Stimulated activated CD8-positive, alpha-beta memory T cell treated with anti-CD3 and anti-CD28 coated beads, Interleukin-15, amount 100 ng/mL, for 24 hours (primary cell): ENCODE results near the gene LHX3.

Experiments
- DNase-seq: peaks from one replicate; pipeline ENCODE4 v3.0.0-alpha.2; 2020; ENCODE audit warnings: low read depth

Gene LHX3

DNA sequence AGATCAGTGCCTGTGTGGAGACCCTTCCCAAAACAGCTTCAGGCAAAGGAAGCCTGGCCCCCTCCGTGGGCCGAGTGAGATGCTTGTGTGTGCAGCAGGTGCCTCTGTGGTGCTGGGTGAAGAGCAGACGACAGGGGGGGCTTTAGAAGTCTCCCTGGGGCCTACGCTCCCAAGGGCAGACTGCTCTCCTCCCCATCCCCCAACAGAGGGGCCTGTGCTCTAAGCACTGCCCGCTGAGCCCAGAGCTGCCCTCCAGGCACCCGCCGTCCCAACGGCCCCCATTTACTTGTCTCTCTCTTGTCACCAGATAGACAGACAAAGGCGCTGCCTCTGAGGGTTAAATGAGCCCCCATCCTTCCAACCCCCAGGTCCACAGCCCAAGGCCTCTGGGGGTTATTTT lies 2.7 kb upstream of the LHX3 start:
- DNase-seq: no peak

DNA sequence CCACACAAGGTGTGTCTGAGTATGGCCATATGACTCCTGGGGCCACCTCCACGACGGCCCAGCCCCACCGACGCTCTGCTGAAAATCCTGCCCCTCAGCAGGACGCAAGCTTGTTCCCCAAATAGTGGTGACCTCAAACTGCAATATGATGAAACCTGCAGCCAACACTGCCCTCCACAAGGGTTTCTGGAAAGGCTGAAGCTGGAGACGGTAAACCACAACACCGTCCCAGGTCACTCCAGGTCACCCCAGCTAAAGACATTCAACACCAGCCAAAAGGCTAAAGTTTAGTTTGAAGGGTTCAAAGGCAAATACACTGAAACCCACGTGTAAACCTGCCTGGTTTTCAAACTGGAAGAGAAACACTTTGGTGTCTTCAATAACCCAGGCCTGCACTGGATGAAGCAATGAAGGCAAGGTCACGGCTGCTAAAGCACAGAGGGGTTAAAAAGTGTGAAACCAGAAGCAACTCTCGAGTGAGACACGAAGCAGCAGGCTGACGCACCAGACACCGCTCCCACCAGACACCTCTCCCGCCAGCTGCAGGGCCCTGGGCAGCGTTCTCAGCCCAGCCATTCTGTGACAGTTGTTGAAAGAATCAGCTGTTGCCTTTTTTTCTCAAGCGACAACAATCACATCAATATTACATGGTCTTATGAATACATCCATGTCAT lies 1.8 kb upstream of the LHX3 start:
- no peak for DNase-seq

DNA sequence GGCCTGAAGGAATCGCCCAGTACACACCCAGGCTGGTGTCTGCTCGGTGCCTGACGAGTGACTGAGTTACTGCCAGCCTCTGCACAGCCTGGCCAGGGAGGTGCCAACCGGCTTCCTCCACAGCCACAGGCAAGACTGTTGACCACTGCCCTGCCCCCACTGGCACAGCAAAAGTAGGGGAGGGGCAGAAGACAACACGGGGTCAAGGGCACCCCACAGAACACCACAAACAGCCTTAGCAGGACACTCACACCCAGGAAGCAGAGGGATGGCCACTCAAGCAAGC lies 722 bp upstream of the LHX3 start:
- DNase-seq: no peak

DNA sequence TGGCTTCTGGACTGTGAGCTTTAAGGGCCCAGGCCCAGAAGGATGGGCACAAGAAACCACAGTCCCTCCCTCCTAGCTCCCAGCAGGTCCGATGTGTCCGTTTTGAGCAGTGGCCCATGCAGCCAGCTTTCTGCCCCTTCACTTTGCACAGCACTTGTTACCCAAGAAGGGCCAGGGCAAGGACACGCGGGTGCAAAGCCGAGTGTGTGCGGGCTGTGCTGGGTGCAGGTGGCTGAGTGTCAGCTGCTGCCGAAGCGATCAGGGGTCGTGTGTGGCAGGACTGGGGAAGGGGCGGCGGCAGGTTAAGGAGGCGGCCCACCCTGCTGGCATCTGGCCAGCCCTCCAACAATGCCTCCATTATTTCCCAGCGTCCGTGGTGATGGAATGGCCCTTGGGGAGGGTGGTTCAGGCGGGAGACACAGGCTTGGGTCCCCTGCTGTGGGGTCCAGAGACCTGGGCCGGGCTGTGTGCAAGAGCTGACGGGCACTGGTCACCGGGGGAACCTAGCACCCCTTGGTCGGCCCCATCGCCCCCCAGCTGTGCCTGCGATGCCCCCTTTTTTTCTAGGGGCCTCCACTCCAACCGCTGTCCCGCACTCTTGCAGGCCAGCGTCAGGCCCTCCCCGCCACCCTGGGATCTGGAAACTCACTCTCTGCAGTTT lies 653 bp downstream of the LHX3 start:
- DNase-seq: no peak

DNA sequence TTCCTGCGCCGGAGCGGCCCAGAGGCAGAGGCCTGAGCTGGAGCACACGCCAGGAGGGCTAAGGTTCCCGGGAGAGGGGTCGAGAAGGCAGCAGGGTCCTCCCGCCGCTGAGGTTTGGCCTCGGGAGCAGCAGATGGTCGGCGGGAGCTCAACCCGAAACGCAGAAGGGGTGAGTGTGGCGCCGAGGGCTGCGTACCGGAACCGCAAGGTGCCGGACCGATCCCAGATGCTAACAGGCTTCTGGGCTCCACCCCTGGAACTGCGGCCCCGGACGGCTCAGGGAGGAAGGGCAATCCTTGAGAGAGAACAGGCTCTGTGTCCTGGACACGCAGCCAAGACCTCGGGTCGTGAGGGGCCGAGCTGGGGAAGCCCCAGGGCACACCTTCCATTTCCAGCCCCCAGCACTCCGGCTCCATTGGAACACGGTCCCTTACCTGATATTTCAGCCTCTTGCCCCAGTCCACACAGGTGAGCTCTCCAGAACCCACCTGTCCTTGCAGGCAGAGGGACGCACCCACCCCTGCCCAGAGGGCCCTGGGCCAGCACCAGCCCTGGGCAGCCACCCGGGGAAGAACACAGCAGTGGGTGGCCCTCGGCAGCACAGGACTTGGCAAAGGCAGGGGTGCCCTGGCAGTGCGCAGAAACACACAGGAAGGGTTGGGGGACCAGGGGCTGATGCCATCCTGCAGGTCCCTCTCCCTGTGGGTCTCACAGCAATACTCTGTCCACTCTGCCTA lies 1.4 kb downstream of the LHX3 start:
- DNase-seq: no peak

DNA sequence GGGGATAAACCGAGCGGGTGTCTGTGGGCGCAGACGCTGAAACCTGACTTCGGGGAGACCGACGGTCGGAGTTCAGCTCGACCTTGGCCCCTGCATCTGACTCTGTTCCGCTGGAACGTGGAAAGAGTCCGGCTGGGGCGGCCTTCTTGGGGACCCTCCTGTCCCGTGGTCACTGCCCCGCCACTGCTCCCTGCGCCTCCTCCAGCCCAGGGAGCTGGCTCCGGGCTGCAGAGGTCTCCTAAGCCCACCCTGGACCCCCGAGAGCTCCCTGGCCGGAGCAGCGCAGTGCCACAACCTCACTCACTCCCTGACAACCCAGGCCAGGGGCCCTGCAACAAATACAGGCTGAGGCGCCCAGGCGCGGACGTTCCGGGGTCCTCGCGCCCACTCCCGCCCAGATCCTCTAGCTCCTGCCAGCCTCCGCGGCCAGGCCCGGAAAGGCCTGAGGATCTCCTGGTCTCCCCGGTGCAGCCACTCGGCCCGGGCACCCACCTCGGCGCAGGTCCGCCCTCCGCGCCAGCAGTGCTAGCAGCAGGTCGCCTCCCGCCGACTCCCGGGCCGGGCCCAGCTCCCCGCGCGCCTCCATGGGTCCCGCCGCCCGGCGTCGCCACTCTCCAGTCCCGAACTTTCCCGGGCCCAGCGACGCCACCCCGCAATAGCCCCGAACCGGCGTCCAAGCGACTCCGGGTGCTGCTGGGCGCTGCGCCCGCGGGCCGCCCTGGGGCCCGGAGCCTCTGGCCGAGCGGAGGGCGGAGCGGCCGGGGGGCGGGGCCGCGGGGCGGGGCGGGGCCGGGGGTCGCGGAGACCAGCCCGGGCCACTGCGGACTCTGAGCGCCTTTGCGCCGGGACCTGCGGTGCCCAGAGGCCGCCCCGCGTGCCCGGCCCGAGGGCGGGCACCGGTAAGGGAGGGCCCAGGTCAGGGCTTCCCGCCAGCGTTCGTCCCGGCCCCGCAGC lies 2.2 kb downstream of the LHX3 start:
- DNase-seq: no peak

DNA sequence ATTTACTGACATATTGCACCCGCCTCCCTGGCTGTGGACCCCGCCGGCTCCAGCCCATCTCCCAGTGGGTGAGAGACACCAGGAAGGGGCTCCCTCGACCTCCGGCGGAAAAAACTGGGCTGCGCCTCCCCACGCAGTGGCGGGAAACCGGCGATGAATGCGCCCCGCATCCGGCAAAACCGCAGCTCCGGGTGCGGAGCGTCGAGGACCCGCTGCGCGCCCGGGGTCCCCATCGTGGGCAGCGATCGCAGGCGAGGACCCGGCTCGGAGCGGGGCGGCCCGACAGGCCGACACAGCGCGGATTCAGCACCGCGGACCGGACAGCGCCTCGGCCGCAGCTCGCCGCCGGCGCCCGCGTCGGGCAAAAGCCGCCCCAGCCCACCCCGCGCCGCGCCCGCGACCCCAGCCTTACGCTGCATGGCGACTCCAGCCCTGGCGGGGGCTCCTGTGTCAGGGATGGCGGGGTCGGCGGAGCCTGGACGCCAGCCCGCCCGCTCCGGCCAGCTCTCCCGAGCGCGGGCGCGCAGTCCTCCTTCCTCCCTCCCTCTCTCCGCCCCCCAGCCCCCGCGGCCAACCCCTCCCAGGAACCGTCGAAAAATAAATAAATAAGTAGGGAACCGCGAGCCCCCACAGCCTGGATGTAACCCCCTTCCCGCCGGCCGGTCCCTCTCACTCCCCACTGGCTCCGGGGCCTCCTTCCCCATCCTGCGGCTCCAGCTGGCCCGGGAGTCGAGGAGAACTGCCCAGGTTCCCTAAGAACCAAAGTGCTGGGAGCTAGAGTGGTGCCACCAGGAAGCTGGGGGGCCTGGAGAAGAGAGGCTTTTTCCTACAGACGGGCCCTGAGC lies 3.1 kb downstream of the LHX3 start:
- no peak for DNase-seq

DNA sequence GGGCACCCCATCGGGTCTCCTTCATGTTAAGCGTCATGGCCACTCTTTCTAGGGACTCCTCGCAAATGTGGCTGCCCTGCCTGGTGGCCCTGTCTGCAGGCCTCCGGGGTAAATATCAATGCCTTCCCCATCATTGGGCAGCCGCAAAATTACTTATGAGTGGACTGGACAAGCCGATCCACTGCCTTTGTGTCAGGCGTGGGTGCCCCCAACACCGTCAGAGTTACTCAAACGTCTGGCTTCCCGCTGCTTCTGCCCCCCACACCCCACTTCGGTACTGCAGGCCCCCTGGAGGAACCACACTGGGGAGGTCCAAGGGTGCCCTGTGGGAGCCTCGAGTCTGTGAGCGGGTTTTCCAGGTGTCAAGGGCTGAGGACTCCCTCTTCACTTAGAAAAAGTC lies 3.8 kb downstream of the LHX3 start:
- DNase-seq: no peak

DNA sequence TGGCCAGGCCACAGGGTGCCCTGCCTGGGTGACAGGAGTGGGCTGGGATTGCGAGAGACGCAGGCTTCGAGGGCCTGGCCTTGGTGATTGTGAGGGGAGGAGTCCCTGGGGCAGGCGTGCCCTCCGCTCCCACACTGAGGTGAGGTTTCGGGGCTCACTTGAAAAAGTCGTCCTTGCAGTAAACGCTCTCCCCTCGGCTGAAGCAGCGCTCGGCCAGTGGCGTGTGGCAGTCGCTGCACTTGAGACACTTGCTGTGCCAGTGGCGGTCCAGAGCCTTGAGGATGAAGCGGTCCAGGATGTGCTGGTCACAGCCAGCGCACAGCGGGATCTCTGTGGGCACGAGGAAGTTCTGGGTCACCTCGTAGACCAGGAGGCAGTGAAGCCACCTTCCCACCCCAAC lies 4.5 kb downstream of the LHX3 start:
- DNase-seq: no peak

DNA sequence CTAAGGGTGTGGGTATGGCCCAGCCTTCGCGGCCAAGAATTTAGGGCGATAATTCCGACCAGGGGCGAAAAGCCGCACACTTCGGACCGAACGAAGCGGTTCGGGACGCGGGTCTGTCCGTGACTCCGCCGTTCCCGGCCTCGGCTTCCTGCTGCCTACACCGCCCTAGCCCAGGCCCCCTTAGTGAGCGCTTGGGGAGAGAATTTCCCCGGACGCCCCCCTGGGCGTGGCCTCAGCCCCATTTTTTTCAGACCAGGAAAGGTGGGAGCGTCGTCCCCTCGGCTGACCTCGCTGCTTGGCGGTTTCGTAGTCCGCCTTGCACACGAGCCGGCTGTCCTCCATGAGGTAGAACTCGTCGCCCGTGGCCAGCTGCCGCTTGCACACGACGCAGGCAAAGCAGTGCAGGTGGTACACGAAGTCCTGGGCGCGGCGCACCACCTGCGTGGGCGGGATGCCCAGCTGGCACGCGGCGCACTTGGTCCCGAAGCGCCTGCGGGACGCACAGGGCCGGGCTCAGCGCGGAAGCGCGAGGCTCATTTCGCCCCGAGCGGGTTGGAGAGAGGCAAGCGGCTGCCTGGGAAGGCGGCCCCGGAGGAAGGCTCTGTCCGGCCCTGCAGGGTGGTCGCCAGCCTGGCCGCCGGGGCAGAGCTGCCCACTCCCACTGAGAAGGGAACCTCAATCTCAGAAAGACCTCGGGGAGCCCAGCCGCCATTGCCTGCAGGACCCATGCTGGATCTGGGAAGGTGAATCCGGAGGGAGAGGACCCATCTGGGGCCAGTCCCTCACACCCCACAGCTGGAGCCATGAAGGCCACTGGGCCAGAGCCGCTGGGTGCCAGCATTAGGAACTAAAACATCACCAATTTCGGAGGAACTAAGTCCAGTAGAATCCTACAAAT lies 5.3 kb downstream of the LHX3 start:
- no peak for DNase-seq

DNA sequence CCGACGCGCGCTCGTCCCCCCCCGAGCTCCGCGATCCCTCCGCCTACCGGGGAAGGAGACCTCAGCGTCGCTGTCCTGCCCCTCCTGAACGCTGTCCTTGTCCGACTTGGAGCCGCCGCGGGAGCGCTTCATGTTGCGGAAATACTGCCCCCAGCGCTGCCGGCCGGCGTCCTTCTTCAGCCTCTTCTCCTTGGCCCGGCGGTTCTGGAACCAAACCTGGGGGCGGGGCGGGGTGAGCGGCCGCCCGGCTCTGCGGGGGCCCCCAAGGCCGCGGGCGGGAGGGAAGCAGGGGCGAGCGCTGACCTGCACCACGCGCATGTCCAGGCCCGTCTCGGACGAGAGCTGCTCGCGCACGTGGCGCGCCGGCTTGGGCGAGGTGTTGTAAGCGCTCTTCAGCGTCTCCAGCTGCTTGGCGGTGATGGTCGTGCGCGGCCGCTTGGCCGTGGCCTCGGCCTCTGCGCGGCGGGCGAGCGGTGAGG lies 6.3 kb downstream of the LHX3 start:
- no peak for DNase-seq

DNA sequence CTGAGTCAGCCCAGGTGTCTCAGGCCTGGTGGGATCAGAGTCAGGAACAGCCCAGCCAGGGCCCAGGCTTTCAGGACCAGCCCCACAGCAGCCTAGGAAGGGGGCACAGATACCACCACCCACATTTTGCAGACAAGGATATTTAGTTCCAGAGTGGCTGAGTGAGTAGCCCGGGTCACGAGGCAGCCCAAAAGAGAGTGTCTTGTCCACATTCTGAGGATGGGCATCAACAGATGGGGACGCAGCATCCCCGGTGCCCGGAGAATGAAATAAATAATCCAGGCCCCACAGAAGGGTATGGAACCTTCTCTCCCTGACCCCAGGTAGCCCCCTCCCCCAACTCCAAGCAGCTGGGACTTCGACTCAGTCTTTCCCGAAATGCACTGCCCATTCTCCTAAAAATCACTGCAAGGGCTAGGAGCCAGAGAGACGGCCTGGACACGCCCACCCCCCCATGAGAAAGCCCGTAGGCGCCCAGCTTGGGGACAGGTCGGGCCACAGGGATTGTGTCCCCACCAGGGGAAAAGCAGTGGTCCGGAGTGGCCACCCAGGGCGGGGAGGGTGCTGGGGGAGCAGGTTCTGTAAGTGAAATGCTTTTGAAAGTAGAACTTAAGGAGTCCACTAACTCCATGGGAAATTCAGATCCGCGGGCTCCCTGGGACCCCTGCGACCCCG lies 6.9 kb downstream of the LHX3 start:
- no peak for DNase-seq

DNA sequence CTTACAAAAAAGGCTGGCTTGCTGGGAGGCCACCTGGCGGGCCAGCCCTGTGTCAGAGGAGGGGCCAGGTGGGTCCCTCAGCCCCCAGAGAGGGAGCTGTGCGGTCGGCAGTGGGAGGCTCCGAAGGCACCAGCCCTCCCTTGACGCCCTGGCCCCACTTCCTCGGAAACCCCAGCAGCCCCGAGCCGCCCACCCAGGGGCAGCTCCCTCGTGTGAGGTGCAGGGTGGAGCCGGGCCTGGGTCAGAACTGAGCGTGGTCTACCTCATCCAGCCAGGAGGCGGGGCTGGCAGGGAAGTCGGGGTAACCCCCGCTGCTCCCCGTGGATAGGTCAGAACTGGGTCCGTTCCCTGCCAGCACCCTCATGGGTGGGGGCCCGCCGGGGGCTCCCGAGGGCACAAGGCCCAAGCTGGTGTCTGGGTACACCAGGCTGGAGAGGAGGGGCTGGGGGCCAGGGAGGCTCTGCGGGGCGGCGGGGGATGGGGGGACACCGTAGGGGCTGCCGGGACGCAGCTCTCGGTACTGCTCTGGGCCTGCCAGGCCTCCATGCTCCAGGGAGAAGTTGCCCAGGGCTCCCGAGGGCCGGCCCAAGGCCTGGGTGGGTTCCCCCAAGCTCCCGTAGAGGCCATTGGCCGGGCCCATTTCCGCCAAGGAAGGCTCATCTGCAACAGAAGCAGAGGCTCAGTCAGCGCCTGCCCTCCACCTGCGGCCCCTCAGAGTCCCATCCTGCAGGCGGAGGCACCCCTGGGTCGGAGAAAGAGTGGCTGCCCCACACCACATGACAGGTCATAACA lies 7.6 kb downstream of the LHX3 start:
- DNase-seq: no peak

DNA sequence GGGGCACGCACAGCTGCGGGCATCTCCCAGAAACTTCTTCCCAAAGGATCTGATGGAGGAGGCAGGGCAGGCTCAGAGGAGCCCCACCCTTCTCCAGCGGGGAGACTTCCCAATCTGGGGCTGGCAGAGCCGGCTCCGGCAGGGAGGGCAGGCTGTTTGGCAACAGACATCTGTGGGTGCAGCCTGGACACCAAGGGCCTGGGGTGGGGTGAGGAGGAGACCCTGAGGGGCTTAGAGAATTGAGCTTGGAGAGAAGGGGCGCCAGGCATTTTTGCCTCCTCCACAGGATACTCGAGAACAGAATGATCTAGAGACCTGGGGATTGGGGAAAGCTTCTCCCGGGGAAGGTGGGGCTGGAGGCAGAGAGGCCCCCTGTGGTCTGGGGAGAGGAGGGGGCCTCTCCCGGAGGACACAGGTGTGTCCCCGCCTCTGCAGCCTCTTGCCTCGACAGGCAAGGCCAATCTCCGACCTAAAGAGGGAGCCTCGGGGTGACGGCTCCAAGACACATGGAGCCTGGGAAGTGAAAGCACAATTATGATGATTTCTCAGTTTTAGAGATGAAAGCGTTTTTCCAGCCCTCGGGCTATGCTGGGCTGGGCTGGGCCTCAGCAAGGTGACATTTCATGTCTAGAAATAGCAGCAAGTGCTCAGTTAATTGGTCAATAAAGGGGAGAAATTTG lies 8.4 kb downstream of the LHX3 start:
- DNase-seq: no peak

DNA sequence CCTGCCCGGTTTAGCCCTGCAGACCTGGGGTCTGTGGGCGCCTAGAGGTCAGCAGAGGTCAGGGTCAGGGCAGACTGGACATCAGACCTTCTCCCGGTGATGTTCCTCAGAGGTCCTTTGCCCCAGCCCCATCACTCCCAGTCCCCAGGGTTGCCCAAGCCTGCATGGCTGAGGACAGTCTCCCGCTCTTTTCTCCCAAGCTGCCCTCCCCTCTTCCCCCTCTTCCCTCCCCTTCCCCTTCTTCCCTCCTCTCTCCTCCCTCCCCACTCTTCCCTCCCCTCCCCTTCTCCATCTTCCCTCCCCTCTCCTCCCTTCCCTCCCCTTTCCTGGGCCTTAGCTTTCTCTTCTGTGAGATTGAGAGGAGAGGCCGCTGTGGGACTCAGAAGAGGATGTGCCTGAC lies 10.4 kb downstream of the LHX3 start:
- no peak for DNase-seq

DNA sequence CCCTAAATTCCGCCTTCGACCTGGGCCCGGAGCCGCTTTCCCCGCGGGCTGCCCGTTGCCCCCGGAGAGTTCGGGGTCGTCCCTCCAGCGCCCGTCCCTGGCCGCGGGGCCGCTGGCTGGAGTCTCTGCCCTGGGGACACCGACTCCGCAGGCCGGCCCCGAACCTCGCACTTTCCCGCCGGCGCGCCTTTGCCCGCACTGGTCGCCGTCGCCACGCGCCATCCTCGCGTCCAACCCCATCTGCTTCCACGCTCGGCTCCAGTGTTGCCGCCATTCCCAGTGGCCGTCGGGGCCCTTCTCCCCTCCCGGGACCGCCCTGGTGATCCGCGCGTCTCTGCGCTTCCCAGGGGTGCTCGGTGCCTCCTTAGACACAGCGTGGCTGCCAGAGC lies 11.0 kb downstream of the LHX3 start:
- no peak for DNase-seq

DNA sequence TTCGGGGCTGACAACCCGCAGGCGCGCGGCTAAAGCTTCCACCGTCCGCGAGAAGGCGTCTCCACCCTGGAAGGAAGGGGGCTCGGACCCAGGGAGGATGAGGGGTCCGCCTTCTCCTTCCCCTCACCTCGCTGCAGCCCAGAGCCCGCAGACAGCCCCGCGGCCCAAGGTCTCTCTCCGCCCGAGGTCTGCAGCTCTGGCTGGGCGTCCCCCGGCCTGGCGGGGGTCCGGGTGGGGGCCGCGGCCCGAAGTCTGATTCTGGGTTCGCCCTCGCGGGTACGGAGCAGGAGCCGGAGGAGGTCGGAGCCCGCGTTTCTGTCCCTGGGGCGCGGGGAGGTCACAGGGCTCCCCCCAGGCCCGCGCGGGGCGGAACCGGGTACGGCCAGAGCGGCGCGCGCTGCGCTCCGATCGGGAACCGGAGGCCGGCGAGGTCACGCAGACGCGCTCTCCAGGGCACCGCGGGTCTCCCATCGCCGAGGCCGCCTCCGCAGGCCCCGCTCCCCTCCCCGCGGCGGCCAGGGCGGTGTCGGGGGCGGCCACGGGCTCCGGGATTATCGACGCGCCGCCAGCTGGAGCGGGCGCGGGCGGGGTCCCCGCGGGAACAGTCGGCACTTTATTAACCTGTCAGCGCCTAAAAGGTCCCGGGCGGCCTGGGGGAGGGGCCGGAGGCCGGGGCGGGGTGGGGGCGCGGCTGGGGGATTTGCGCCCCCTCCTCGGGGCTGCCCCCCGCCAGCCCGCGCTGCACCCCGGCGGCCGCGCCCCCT lies 11.6 kb downstream of the LHX3 start:
- no peak for DNase-seq
